IMR-90 (cell line): ENCODE measurements around the gene LTBP2. TPM values are rescaled to one million over a fixed set of nuclear protein-coding genes. Genes with fewer than 3 reads are reported as not detected.

Experiments used
- ATAC-seq: fragments of 200-7000 bp; cut with Tn5 transposase; 2 replicates; pipeline ENCODE4 v1.9.1; 2020; ENCODE audit warnings: low read depth, mild to moderate bottlenecking, moderate library complexity
- BruUV-seq: library from RNA; stranded (reverse); fragments of 400-500 nt; replicated peaks from 2 replicates; lab custom pipeline; 2021; lab: Mats Ljungman, UMichigan
- CTCF ChIA-PET: fragments of 300-600 bp; formaldehyde crosslinking; extraction: SDS; loops from one replicate; lab custom pipeline; 2021; ENCODE audit warnings: antibody characterized with exemption; lab: Yijun Ruan, JAX
- POLR2A ChIA-PET: fragments of 300-600 bp; sonication (Branson Sonifier 250); formaldehyde crosslinking; loops from one replicate; lab custom pipeline; 2022; ENCODE audit warnings: antibody characterized with exemption; ENCODE audit not compliant: unreplicated experiment; lab: Charles Lee
- DNase-seq: peaks from one replicate; pipeline ENCODE4 v3.0.0; 2013
- H2AFZ ChIP-seq: replicated peaks from 2 replicates; pipeline ENCODE3; 2013; ENCODE audit warnings: low read length, mild to moderate bottlenecking; ENCODE audit not compliant: poor library complexity
- H2AK5ac ChIP-seq: 2 replicates; pipeline ENCODE4 v1.6.1; 2013; ENCODE audit warnings: low read depth, low read length, inconsistent platforms
- H2AK9ac ChIP-seq: replicated peaks from 2 replicates; pipeline ENCODE3; 2013; ENCODE audit warnings: mild to moderate bottlenecking, low read depth, low read length, moderate library complexity; ENCODE audit not compliant: poor library complexity
- H2BK120ac ChIP-seq: 2 replicates; pipeline ENCODE4 v1.6.1; 2013; ENCODE audit warnings: low read depth, low read length, inconsistent platforms
- H2BK15ac ChIP-seq: 3 replicates; pipeline ENCODE4 v1.6.1; 2013; ENCODE audit warnings: low read depth, low read length, inconsistent platforms
- H2BK20ac ChIP-seq: 2 replicates; pipeline ENCODE4 v1.6.1; 2013; ENCODE audit warnings: low read depth, mild to moderate bottlenecking, inconsistent platforms, low read length, moderate library complexity
- H2BK5ac ChIP-seq: 2 replicates; pipeline ENCODE4 v1.6.1; 2013; ENCODE audit warnings: mild to moderate bottlenecking, low read depth, low read length, inconsistent platforms; ENCODE audit not compliant: poor library complexity, severe bottlenecking
- H3K14ac ChIP-seq: replicated peaks from 2 replicates; pipeline ENCODE4 v1.6.1; 2013; ENCODE audit warnings: low read depth, low read length, inconsistent platforms
- H3K18ac ChIP-seq: 2 replicates; pipeline ENCODE4 v1.6.1; 2013; ENCODE audit warnings: low read depth, low read length, control low read depth
- H3K23ac ChIP-seq: 2 replicates; pipeline ENCODE4 v1.6.1; 2013; ENCODE audit warnings: low read depth, low read length, inconsistent platforms
- H3K27ac ChIP-seq: 2 replicates; pipeline ENCODE4 v1.5.1; 2013; ENCODE audit warnings: mild to moderate bottlenecking, control low read depth, low read length; ENCODE audit not compliant: insufficient read depth
- H3K27me3 ChIP-seq: 2 replicates; pipeline ENCODE4 v1.6.1; 2013; ENCODE audit warnings: low read length; ENCODE audit not compliant: control insufficient read depth, insufficient read depth
- H3K36me3 ChIP-seq: 2 replicates; pipeline ENCODE4 v1.6.1; 2013; ENCODE audit warnings: low read length, mixed read lengths; ENCODE audit not compliant: control insufficient read depth, insufficient read depth
- H3K4ac ChIP-seq: 2 replicates; pipeline ENCODE4 v1.6.1; 2013; ENCODE audit warnings: low read depth, low read length, inconsistent platforms
- H3K4me1 ChIP-seq: 2 replicates; pipeline ENCODE4 v1.6.1; 2013; ENCODE audit warnings: low read length, mixed read lengths; ENCODE audit not compliant: control insufficient read depth, insufficient read depth
- H3K4me2 ChIP-seq: 2 replicates; pipeline ENCODE4 v1.6.1; 2013; ENCODE audit warnings: low read depth, mild to moderate bottlenecking, control low read depth, low read length, moderate library complexity
- H3K4me3 ChIP-seq: 2 replicates; pipeline ENCODE4 v1.5.1; 2013; ENCODE audit warnings: low read depth, mild to moderate bottlenecking, control low read depth, low read length, moderate library complexity; ENCODE audit not compliant: insufficient read depth
- H3K56ac ChIP-seq: 2 replicates; pipeline ENCODE4 v1.6.1; 2013; ENCODE audit warnings: low read length, inconsistent platforms; ENCODE audit not compliant: insufficient read depth; ENCODE audit errors: extremely low read depth
- H3K79me1 ChIP-seq, 2 experiments: 2 replicates each; pipeline ENCODE4 v1.6.1; 2013; ENCODE audit warnings: low read length in 2 of 2, inconsistent platforms in 1 of 2, low read depth in 1 of 2
- H3K9ac ChIP-seq: 2 replicates; pipeline ENCODE4 v1.6.1; 2013; ENCODE audit warnings: low read depth, low read length, control low read depth
- H3K9me1 ChIP-seq: 2 replicates; pipeline ENCODE4 v1.6.1; 2013; ENCODE audit warnings: low read length, inconsistent platforms; ENCODE audit not compliant: insufficient read depth
- H3K9me3 ChIP-seq: 2 replicates; pipeline ENCODE4 v1.6.1; 2013; ENCODE audit warnings: low read length; ENCODE audit not compliant: control insufficient read depth, insufficient read depth
- H4K20me1 ChIP-seq: 2 replicates; pipeline ENCODE4 v1.6.1; 2013; ENCODE audit warnings: low read length, inconsistent platforms; ENCODE audit not compliant: insufficient read depth
- H4K5ac ChIP-seq: 2 replicates; pipeline ENCODE4 v1.6.1; 2013; ENCODE audit warnings: mild to moderate bottlenecking, low read depth, low read length, control low read depth
- H4K8ac ChIP-seq, 2 experiments: 2 replicates each; pipeline ENCODE4 v1.6.1; 2013; ENCODE audit warnings: low read depth in 2 of 2, low read length in 2 of 2, control low read depth in 1 of 2, inconsistent platforms in 1 of 2
- H4K91ac ChIP-seq: 2 replicates; pipeline ENCODE4 v1.6.1; 2013; ENCODE audit warnings: low read depth, low read length, inconsistent platforms; ENCODE audit not compliant: insufficient read depth
- CHD1 ChIP-seq: IDR thresholded peaks from 2 replicates; pipeline ENCODE4 v1.6.1; 2012; ENCODE audit warnings: low read depth, low read length, improper control_type of control experiment
- CTCF ChIP-seq: conservative IDR thresholded peaks from 2 replicates; pipeline ENCODE4 v1.5.1; 2012; ENCODE audit warnings: mild to moderate bottlenecking, low read depth, low read length, improper control_type of control experiment
- MAFK ChIP-seq: IDR thresholded peaks from 2 replicates; pipeline ENCODE4 v1.6.1; 2012; ENCODE audit warnings: low read depth, low read length, improper control_type of control experiment
- MXI1 ChIP-seq: IDR thresholded peaks from 2 replicates; pipeline ENCODE4 v1.6.1; 2012; ENCODE audit warnings: low read depth, mild to moderate bottlenecking, low read length, moderate library complexity, borderline replicate concordance
- USF2 ChIP-seq: fragments of 150-350 bp; IDR thresholded peaks from 2 replicates; pipeline ENCODE4 v1.6.1; 2017; ENCODE audit warnings: mild to moderate bottlenecking, antibody characterized with exemption, low read length, low read depth
- WGBS, 2 experiments: methylation state at CpG; one replicate each; pipeline versions ENCODE4 v1.1.5 to v1.1.7; 2013; ENCODE audit warnings: missing lambda C conversion rate in 2 of 2; ENCODE audit not compliant: insufficient read length in 1 of 2; ENCODE audit errors: extremely low coverage in 2 of 2; 5-methylcytosine and 5-hydroxymethylcytosine counted together
- dilution Hi-C: fragments of 300-500 bp; cut with HindIII; formaldehyde crosslinking; loops from one replicate; pipeline ENCODE4 v1.14.3; 2018; ENCODE audit warnings: low sequenced_read_pairs; ENCODE audit not compliant: unreplicated experiment
- in situ Hi-C: fragments of 300-500 bp; cut with MboI; formaldehyde crosslinking; loops from 3 replicates; pipeline ENCODE4 v1.14.3; 2019; ENCODE audit warnings: low sequenced_read_pairs, inconsistent platforms, mixed read lengths
- intact Hi-C: fragments of 100-400 bp; cut with micrococcal nuclease; formaldehyde crosslinking; loops from 2 replicates; pipeline ENCODE4 v1.10.0; 2022
- polyA plus RNA-seq, 3 experiments: library from polyadenylated mRNA; depleted of rRNA; stranded (reverse); fragments of >200 nt; gene quantifications; 2 replicates each; pipeline ENCODE4 v1.2.3, GENCODE V29; 2012; ENCODE audit warnings: low replicate concordance in 1 of 3
- total RNA-seq: library from RNA; depleted of rRNA; stranded (reverse); fragments of >200 nt; gene quantifications from 2 replicates; pipeline ENCODE4 v1.2.3, GENCODE V29; 2012

LTBP2 gene
- total and polyA plus RNA-seq, 2 of the 4 experiments (the other 2 are of a cell fraction), result 23.8 to 79.3 TPM

- Histone ChIP-seq H4K91ac (peak overlapping the region; percentile 53; the same call in 1 of the 2 replicates), H4K20me1 (no peaks in the 10 kb centered on the region), H3K27me3 (no peaks in the 10 kb centered on the region), H3K4me2 (no peak overlapping the region), H3K18ac (no peak overlapping the region), H3K79me1 (no peaks in the 10 kb centered on the region), H2AK9ac (peak overlapping the region; percentile 12), H3K36me3 (no peaks in the 10 kb centered on the region), H3K56ac (no peak overlapping the region), H3K27ac (no peak overlapping the region), H3K9ac (no peak overlapping the region), H4K5ac (no peak overlapping the region), H3K9me1 (peaks cover 13% of the 10 kb centered on the region), H3K4ac (peak overlapping the region; percentile 50; the same call in 1 of the 2 replicates), H2BK20ac (peak overlapping the region; percentile 20; the same call in 1 of the 2 replicates), H3K9me3 (no peaks in the 10 kb centered on the region), H3K4me1 (peaks cover 34% of the 10 kb centered on the region), H3K14ac (0 out of 2 replicates have a peak overlapping the region, but pooled peaks have one; percentile 2), H3K23ac (0 out of 2 replicates have a peak overlapping the region, but pooled peaks have one; percentile 16), H2BK15ac (peak overlapping the region; percentile 12; the same call in 1 of the 3 replicates), H2BK120ac (peak overlapping the region; percentile 32), H2AFZ (peak overlapping the region; percentile 54), H3K4me3 (no peak overlapping the region), H4K8ac (peak overlapping the region in 1 of 2 experiments; percentile 36; a peak in 1 of 4 replicates), H2AK5ac (peak overlapping the region; percentile 32; the same call in 1 of the 2 replicates), H2BK5ac (no peak overlapping the region)
- BruUV-seq, result no TSS peak
- in situ Hi-C loops, result no loop called here
- DNase-seq (peak; percentile 40), ATAC-seq (peak; percentile 24; the same call in 1 of the 2 replicates)
- TF ChIP-seq MAFK (no peak), CHD1 (no peak), CTCF (no peak), USF2 (no peak), MXI1 (no peak)
- ChIA-PET POLR2A (no interaction called here), CTCF (interaction anchor here (0.6 kb wide), 1 partner anchor 128 kb away, joined by 4 read pairs; no protein-coding TSS in a partner anchor)
- intact Hi-C loops, result loop anchor here (1.0 kb wide), 1 partner anchor 15 kb away; no protein-coding TSS in a partner anchor
- WGBS, 2 experiments, result no CpG with 5 or more reads among the region's 1 CpG
- dilution Hi-C loops, result no loop called here
Observed at GRCh38 chr14:74634481-74634880, 22.4 kb upstream of the LTBP2 start.
